K562 (cell line): ENCODE data around the gene CEBPE. TPM values are rescaled to one million over a fixed set of nuclear protein-coding genes. Genes with fewer than 3 reads are reported as not detected.

Source experiments
- ATAC-seq: fragments of 200-7000 bp; cut with Tn5 transposase; 3 replicates; pipeline ENCODE4 v1.9.1; 2020; ENCODE audit warnings: moderate library complexity
- BruUV-seq: library from RNA; stranded (reverse); fragments of 400-500 nt; replicated peaks from 2 replicates; lab custom pipeline; 2021; lab: Mats Ljungman, UMichigan
- CTCF ChIA-PET: fragments of 300-600 bp; formaldehyde crosslinking; extraction: SDS; loops from one replicate; lab custom pipeline; 2021; ENCODE audit warnings: low intra/inter-chr PET ratio; lab: Yijun Ruan, JAX
- POLR2A ChIA-PET: fragments of 300-600, 350-650 bp; sonication (Branson Sonifier 250); formaldehyde crosslinking; extraction: SDS; loops from one replicate; lab custom pipeline; 2021; ENCODE audit warnings: antibody characterized with exemption, inconsistent platforms; lab: Yijun Ruan, JAX
- DNase-seq, 4 experiments: peaks; one replicate each; pipeline versions ENCODE4 v3.0.0 to v3.0.0-alpha.2; 2011 to 2018; ENCODE audit warnings: low spot score in 3 of 4, mixed read lengths in 3 of 4; ENCODE audit errors: extremely low read depth in 1 of 4
- FAIRE-seq: peaks from 2 replicates; lab custom pipeline; 2011; peaks lifted over from hg19 to GRCh38; lab: Jason Lieb, UNC
- H2AFZ ChIP-seq: 2 replicates; pipeline ENCODE4 v1.6.0; 2011; ENCODE audit warnings: low read depth, low read length, control low read depth, inconsistent platforms
- H3K27ac ChIP-seq: fragments of 200-600 bp; 3 replicates; pipeline ENCODE4 v1.8.0; 2011; ENCODE audit warnings: low read depth, mild to moderate bottlenecking, control low read depth, inconsistent platforms, low read length, moderate library complexity, mixed read lengths; ENCODE audit errors: extremely low read depth
- H3K27me3 ChIP-seq, 2 experiments: fragments of 300-600 bp in 1 of 2; 2 replicates in 1 of 2; 3 replicates in 1 of 2; pipeline versions ENCODE4 v1.6.0 to v1.8.0; 2011; ENCODE audit warnings: inconsistent platforms in 2 of 2, low read length in 2 of 2, mild to moderate bottlenecking in 1 of 2, mixed read lengths in 1 of 2, moderate library complexity in 1 of 2; ENCODE audit not compliant: control insufficient read depth in 2 of 2, insufficient read depth in 2 of 2
- H3K36me3 ChIP-seq: fragments of 300-600 bp; 3 replicates; pipeline ENCODE4 v1.8.0; 2011; ENCODE audit warnings: mild to moderate bottlenecking, low read length, inconsistent platforms; ENCODE audit not compliant: control insufficient read depth, insufficient read depth
- H3K4me1 ChIP-seq, 2 experiments: fragments of 200-600 bp in 1 of 2; replicated peaks in 1 of 2; 2 replicates in 1 of 2; 3 replicates in 1 of 2; pipeline versions ENCODE4 v1.5.1 to v1.8.0; 2011; ENCODE audit warnings: inconsistent platforms in 2 of 2, low read length in 2 of 2, mild to moderate bottlenecking in 1 of 2, mixed read lengths in 1 of 2, moderate library complexity in 1 of 2; ENCODE audit not compliant: control insufficient read depth in 2 of 2, insufficient read depth in 2 of 2
- H3K4me2 ChIP-seq: 2 replicates; pipeline ENCODE4 v1.6.1; 2011; ENCODE audit warnings: low read length, control low read depth, inconsistent platforms, mixed read lengths; ENCODE audit not compliant: insufficient read depth
- H3K4me3 ChIP-seq: fragments of 200-600 bp; sonication (generic), shearing (Covaris generic); 2 replicates; pipeline ENCODE4 v1.5.1; 2016; ENCODE audit warnings: control low read depth, inconsistent platforms
- H3K79me2 ChIP-seq: fragments of 200-600 bp; 3 replicates; pipeline ENCODE4 v1.8.0; 2011; ENCODE audit warnings: low read length, inconsistent platforms; ENCODE audit not compliant: control insufficient read depth, insufficient read depth
- H3K9ac ChIP-seq, 2 experiments: 2 replicates each; pipeline versions ENCODE4 v1.6.0 to v1.6.1; 2011; ENCODE audit warnings: low read depth in 2 of 2, low read length in 2 of 2, control low read depth in 1 of 2, inconsistent platforms in 1 of 2, mild to moderate bottlenecking in 1 of 2, mixed read lengths in 1 of 2; ENCODE audit not compliant: insufficient read depth in 1 of 2
- H3K9me1 ChIP-seq: one replicate; pipeline ENCODE4 v1.6.0; 2011; ENCODE audit warnings: inconsistent platforms, mild to moderate bottlenecking, low read length, moderate library complexity; ENCODE audit not compliant: control insufficient read depth, insufficient read depth
- H3K9me3 ChIP-seq: replicated peaks from 2 replicates; pipeline ENCODE4 v1.5.1; 2011; ENCODE audit warnings: low read depth, low read length, inconsistent platforms; ENCODE audit not compliant: control insufficient read depth, insufficient read depth
- H4K20me1 ChIP-seq: replicated peaks from 2 replicates; pipeline ENCODE4 v1.6.1; 2011; ENCODE audit warnings: low read length, inconsistent platforms, mixed read lengths; ENCODE audit not compliant: control insufficient read depth, insufficient read depth
- IFI16 ChIP-seq: fragments of 250-450 bp; sonication (Bioruptor Pico); IDR thresholded peaks from 2 replicates; pipeline ENCODE4 v2.1.2; 2022; ENCODE audit warnings: mild to moderate bottlenecking, inconsistent platforms
- NR2C2 ChIP-seq, 2 experiments: fragments of 200-800 bp in 1 of 2; sonication (Bioruptor generic) in 1 of 2; sonication (generic) in 1 of 2; formaldehyde crosslinking in 1 of 2; IDR thresholded peaks; 2 replicates each; pipeline versions ENCODE4 v1.6.1 to v1.8.0; 2016 to 2022; ENCODE audit warnings: mild to moderate bottlenecking in 1 of 2, missing compliant biosample characterization in 1 of 2, missing genetic modification characterization in 1 of 2, missing genetic modification reagents in 1 of 2
- WGBS: fragments of 100-300 bp; shearing (Covaris generic); methylation state at CpG from one replicate; pipeline ENCODE4 v1.1.6; 2016; ENCODE audit warnings: low coverage, mixed read lengths; ENCODE audit not compliant: insufficient coverage; ENCODE audit errors: missing lambda C conversion rate; 5-methylcytosine and 5-hydroxymethylcytosine counted together
- in situ Hi-C: fragments of 300-500 bp; cut with MboI; formaldehyde crosslinking; loops from 4 replicates; pipeline ENCODE4 v1.15.0; 2018; ENCODE audit warnings: inconsistent platforms, mixed read lengths
- intact Hi-C: fragments of 100-400 bp; cut with micrococcal nuclease; formaldehyde crosslinking; loops from 2 replicates; pipeline ENCODE4 v1.14.2; 2022
- polyA plus RNA-seq, 8 experiments: library from polyadenylated mRNA; depleted of rRNA in 4 of 8; stranded (reverse) in 5 of 8; unstranded in 3 of 8; fragments of >200 nt; fragmentation: Nextera tagmentation in 2 of 8; fragmentation: Illumina TruSeq in 1 of 8; extraction: Ambion mirVana in 2 of 8; extraction: Trizol in 1 of 8; gene quantifications; 2 replicates each; pipeline versions ENCODE4 v1.2.1 to v1.2.3, GENCODE V29; 2011 to 2014; ENCODE audit warnings: inconsistent platforms in 1 of 8, missing spikeins in 1 of 8
- total RNA-seq, 7 experiments: library from RNA; depleted of rRNA in 6 of 7; stranded (reverse); fragments of >200 nt in 6 of 7; fragmentation: Illumina TruSeq in 2 of 7; extraction: Trizol in 2 of 7; gene quantifications; 2 replicates each; pipeline versions ENCODE4 v1.2.1 to v1.2.3, GENCODE V29; 2011 to 2021; ENCODE audit warnings: low replicate concordance in 1 of 7
- TF ChIP-seq, protein P1 (sequence below): fragments of 450-650 bp; IDR thresholded peaks from 2 replicates; pipeline ENCODE4 v1.6.1; 2018; ENCODE audit not compliant: partially characterized antibody

CEBPE gene
- total and polyA plus RNA-seq, 9 of the 15 experiments (the other 6 are each of a cell fraction or from before 2014, with no cell fraction given): 0.09 to 0.15 (median 0.13) TPM; not detected in 6

DNA sequence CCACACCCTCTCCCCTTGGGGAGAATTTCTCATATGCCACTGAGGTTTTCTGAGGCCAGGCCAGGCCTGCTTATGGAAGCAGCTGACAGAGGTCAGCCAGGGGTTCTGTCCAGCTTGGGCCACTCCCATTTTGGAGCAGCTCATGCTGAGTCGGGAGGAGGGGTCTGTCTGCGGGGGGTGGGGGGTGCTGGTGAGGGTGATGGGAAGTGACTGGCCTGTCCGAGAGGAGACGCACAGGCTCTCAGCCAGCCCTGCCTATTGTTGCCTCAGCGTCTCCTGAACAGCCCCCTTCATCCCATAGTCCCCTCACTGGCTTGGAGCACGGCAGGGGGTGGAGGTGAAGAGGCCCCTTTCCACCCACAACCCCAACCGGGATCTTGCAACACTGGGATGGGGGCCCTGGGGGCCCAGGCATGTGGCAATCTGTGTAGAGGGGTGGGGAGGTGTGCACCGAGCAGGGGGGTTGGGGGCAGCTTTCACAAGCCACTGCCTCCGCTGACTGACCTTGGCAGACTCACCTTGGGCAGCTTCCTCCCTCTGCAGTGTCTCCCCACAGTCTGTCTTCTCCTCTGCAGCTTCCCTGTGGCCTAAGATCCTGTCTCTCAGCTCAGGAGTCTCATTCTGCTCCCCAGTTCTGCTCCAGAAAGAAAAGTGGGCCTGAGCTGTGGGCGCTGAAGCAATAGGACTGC is 5.5 kb downstream of the CEBPE start:
- no peak for TF ChIP-seq IFI16 (CRISPR knock-in tag)
- TF ChIP-seq NR2C2 (CRISPR knock-in tag; IDR thresholded peaks at IDR 0.05): no peak
- 0 out of 2 replicates have a peak, but pooled peaks have one; percentile 5 for TF ChIP-seq NR2C2 (tag; IDR thresholded peaks at IDR 0.05)
- TF ChIP-seq, protein P1, sequence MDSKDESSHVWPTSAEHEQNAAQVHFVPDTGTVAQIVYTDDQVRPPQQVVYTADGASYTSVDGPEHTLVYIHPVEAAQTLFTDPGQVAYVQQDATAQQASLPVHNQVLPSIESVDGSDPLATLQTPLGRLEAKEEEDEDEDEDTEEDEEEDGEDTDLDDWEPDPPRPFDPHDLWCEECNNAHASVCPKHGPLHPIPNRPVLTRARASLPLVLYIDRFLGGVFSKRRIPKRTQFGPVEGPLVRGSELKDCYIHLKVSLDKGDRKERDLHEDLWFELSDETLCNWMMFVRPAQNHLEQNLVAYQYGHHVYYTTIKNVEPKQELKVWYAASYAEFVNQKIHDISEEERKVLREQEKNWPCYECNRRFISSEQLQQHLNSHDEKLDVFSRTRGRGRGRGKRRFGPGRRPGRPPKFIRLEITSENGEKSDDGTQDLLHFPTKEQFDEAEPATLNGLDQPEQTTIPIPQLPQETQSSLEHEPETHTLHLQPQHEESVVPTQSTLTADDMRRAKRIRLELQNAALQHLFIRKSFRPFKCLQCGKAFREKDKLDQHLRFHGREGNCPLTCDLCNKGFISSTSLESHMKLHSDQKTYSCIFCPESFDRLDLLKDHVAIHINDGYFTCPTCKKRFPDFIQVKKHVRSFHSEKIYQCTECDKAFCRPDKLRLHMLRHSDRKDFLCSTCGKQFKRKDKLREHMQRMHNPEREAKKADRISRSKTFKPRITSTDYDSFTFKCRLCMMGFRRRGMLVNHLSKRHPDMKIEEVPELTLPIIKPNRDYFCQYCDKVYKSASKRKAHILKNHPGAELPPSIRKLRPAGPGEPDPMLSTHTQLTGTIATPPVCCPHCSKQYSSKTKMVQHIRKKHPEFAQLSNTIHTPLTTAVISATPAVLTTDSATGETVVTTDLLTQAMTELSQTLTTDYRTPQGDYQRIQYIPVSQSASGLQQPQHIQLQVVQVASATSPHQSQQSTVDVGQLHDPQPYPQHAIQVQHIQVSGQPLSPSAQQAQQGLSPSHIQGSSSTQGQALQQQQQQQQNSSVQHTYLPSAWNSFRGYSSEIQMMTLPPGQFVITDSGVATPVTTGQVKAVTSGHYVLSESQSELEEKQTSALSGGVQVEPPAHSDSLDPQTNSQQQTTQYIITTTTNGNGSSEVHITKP: peak; percentile 9
- H3K9me1 ChIP-seq: no peaks in the 10 kb centered on the region
- 38% methylated on average over 5 of the region's 10 CpGs for WGBS
- FAIRE-seq (no peak), ATAC-seq (no peak), DNase-seq (peak in 2 of 4 experiments; percentile 42 to 52)
- in situ Hi-C loops (no loop called here), intact Hi-C loops (no loop called here)
- POLR2A ChIA-PET: interaction anchor here (0.5 to 1.8 kb wide), 4 partner anchors 18 to 164 kb away, joined by 3 to 17 read pairs (median 4); partner anchors contain the start of genes ACIN1 and C14orf119
- peaks cover 0 to 13% of the 10 kb centered on the region in 2 experiments; a peak in 3 of 5 replicates for H3K27me3 ChIP-seq
- no peaks in the 10 kb centered on the region for H3K9me3 ChIP-seq
- H3K27ac ChIP-seq: no peak overlapping the region
- H4K20me1 ChIP-seq: peaks cover 3% of the 10 kb centered on the region; the same call in 1 of the 2 replicates
- BruUV-seq: no TSS peak
- CTCF ChIA-PET: interaction anchor here (5.6 kb wide), 1 partner anchor 43 kb away, joined by 109 read pairs; no protein-coding TSS in a partner anchor
- H3K4me1 ChIP-seq: peaks cover 26 to 48% of the 10 kb centered on the region in 2 experiments
- H3K36me3 ChIP-seq: no peaks in the 10 kb centered on the region
- no peak overlapping the region for H3K4me2 ChIP-seq
- H3K9ac ChIP-seq: peak overlapping the region in 1 of 2 experiments; percentile 43; a peak in 1 of 4 replicates
- no peak overlapping the region for H3K4me3 ChIP-seq
- no peak overlapping the region for H2AFZ ChIP-seq
- no peaks in the 10 kb centered on the region for H3K79me2 ChIP-seq
